H1 (cell line): Measurements from ENCODE around the gene SMIM32. TPM values are rescaled to one million over a fixed set of nuclear protein-coding genes. Genes with fewer than 3 reads are reported as not detected.

Experiments
- CTCF ChIA-PET: fragments of 300-600 bp; sonication (Branson Sonifier 250); formaldehyde crosslinking; loops from one replicate; lab custom pipeline; 2021; ENCODE audit not compliant: partially characterized antibody; lab: Charles Lee
- POLR2A ChIA-PET: fragments of 300-600 bp; sonication (Branson Sonifier 250); formaldehyde crosslinking; loops from one replicate; lab custom pipeline; 2021; ENCODE audit warnings: inconsistent platforms; ENCODE audit not compliant: partially characterized antibody; lab: Charles Lee
- DNase-seq, 2 experiments: peaks; one replicate each; pipeline versions ENCODE4 v3.0.0 to v3.0.0-alpha.2; 2010 to 2022; ENCODE audit warnings: low spot score in 2 of 2, low read depth in 1 of 2, mixed read lengths in 1 of 2
- FAIRE-seq: peaks from 2 replicates; lab custom pipeline; 2011; peaks lifted over from hg19 to GRCh38; lab: Jason Lieb, UNC
- H2AFZ ChIP-seq: 2 replicates; pipeline ENCODE4 v1.8.1; 2012; ENCODE audit warnings: low read length, inconsistent platforms
- H2AK5ac ChIP-seq: 2 replicates; pipeline ENCODE4 v1.6.1; 2013; ENCODE audit warnings: low read depth, low read length
- H2BK120ac ChIP-seq: replicated peaks from 2 replicates; pipeline ENCODE3; 2013; ENCODE audit warnings: low read depth, low read length, inconsistent platforms
- H2BK12ac ChIP-seq: 2 replicates; pipeline ENCODE4 v1.6.1; 2013; ENCODE audit warnings: low read depth, low read length
- H2BK15ac ChIP-seq: 2 replicates; pipeline ENCODE4 v1.6.1; 2013; ENCODE audit warnings: low read length
- H2BK20ac ChIP-seq: 2 replicates; pipeline ENCODE4 v1.6.1; 2013; ENCODE audit warnings: low read length
- H2BK5ac ChIP-seq: 2 replicates; pipeline ENCODE4 v1.6.1; 2013; ENCODE audit warnings: low read depth, low read length
- H3K14ac ChIP-seq: 2 replicates; pipeline ENCODE4 v1.6.1; 2013; ENCODE audit warnings: inconsistent platforms; ENCODE audit not compliant: insufficient read length
- H3K18ac ChIP-seq: 2 replicates; pipeline ENCODE4 v1.6.1; 2013; ENCODE audit warnings: low read length; ENCODE audit errors: extremely low read depth
- H3K23ac ChIP-seq: 2 replicates; pipeline ENCODE4 v1.6.1; 2013; ENCODE audit warnings: inconsistent platforms; ENCODE audit not compliant: insufficient read length
- H3K23me2 ChIP-seq: 2 replicates; pipeline ENCODE4 v1.6.1; 2013; ENCODE audit warnings: low read depth, low read length
- H3K27ac ChIP-seq: 2 replicates; pipeline ENCODE4 v1.6.1; 2011; ENCODE audit warnings: low read depth, low read length, inconsistent platforms
- H3K27me3 ChIP-seq, 4 experiments: replicated peaks in 1 of 4; 1 replicate in 1 of 4; 2 replicates in 3 of 4; pipeline versions ENCODE4 v1.6.1 to v1.8.1; 2011 to 2013; ENCODE audit warnings: low read length in 3 of 4, mild to moderate bottlenecking in 3 of 4, inconsistent platforms in 2 of 4, mixed read lengths in 2 of 4, moderate library complexity in 1 of 4; ENCODE audit not compliant: control insufficient read depth in 3 of 4, insufficient read depth in 3 of 4; ENCODE audit errors: extremely low read depth in 1 of 4
- H3K36me3 ChIP-seq, 4 experiments: 2 replicates each; pipeline versions ENCODE4 v1.6.1 to v1.8.1; 2011 to 2013; ENCODE audit warnings: mild to moderate bottlenecking in 4 of 4, low read length in 3 of 4, moderate library complexity in 2 of 4, control low read depth in 1 of 4, inconsistent platforms in 1 of 4; ENCODE audit not compliant: insufficient read depth in 4 of 4, control insufficient read depth in 2 of 4
- H3K4ac ChIP-seq: replicated peaks from 2 replicates; pipeline ENCODE3; 2013; ENCODE audit warnings: low read length, low read depth, mixed read lengths, inconsistent platforms; ENCODE audit not compliant: insufficient read length
- H3K4me1 ChIP-seq, 4 experiments: replicated peaks in 1 of 4; 1 replicate in 1 of 4; 2 replicates in 3 of 4; pipeline versions ENCODE4 v1.6.1 to v1.8.1; 2011 to 2013; ENCODE audit warnings: low read length in 3 of 4, inconsistent platforms in 2 of 4, mixed read lengths in 1 of 4; ENCODE audit not compliant: insufficient read depth in 4 of 4, control insufficient read depth in 3 of 4
- H3K4me2 ChIP-seq, 2 experiments: 2 replicates each; pipeline versions ENCODE4 v1.6.1 to v1.8.1; 2011 to 2013; ENCODE audit warnings: low read depth in 2 of 2, low read length in 2 of 2, control low read depth in 1 of 2, inconsistent platforms in 1 of 2, mild to moderate bottlenecking in 1 of 2; ENCODE audit not compliant: insufficient read depth in 1 of 2
- H3K4me3 ChIP-seq, 4 experiments: fragments of 200-600, 300-600 bp in 1 of 4; sonication (generic), shearing (Covaris generic), sonication (Bioruptor Twin) in 1 of 4; 2 replicates each; pipeline versions ENCODE4 v1.5.1 to v1.8.1; 2011 to 2016; ENCODE audit warnings: low read length in 4 of 4, low read depth in 3 of 4, control low read depth in 2 of 4, inconsistent platforms in 2 of 4, mild to moderate bottlenecking in 2 of 4, mixed read lengths in 1 of 4, moderate library complexity in 1 of 4; ENCODE audit not compliant: insufficient read depth in 2 of 4; ENCODE audit errors: extremely low read depth in 1 of 4
- H3K56ac ChIP-seq: replicated peaks from 2 replicates; pipeline ENCODE3; 2013; ENCODE audit warnings: low read depth, mild to moderate bottlenecking, mixed read lengths, low read length, inconsistent platforms; ENCODE audit not compliant: insufficient read length
- H3K79me1 ChIP-seq: 2 replicates; pipeline ENCODE4 v1.6.1; 2013; ENCODE audit warnings: low read depth, low read length, control low read depth
- H3K79me2 ChIP-seq, 2 experiments: 2 replicates each; pipeline versions ENCODE4 v1.6.1 to v1.8.1; 2012 to 2013; ENCODE audit warnings: low read length in 2 of 2, mild to moderate bottlenecking in 2 of 2, inconsistent platforms in 1 of 2; ENCODE audit not compliant: insufficient read depth in 2 of 2, control insufficient read depth in 1 of 2
- H3K9ac ChIP-seq, 4 experiments: replicated peaks in 1 of 4; 1 replicate in 1 of 4; 2 replicates in 3 of 4; pipeline versions ENCODE4 v1.6.1 to v1.8.1; 2011 to 2013; ENCODE audit warnings: low read depth in 3 of 4, low read length in 3 of 4, control low read depth in 2 of 4, mild to moderate bottlenecking in 2 of 4, moderate library complexity in 2 of 4, inconsistent platforms in 1 of 4; ENCODE audit errors: extremely low read depth in 1 of 4
- H3K9me3 ChIP-seq, 2 experiments: 2 replicates each; pipeline versions ENCODE4 v1.6.1 to v1.8.1; 2012 to 2013; ENCODE audit warnings: mild to moderate bottlenecking in 2 of 2, moderate library complexity in 2 of 2, control low read depth in 1 of 2, inconsistent platforms in 1 of 2, low read depth in 1 of 2, low read length in 1 of 2, mixed read lengths in 1 of 2; ENCODE audit not compliant: insufficient read depth in 2 of 2
- H4K20me1 ChIP-seq, 2 experiments: replicated peaks in 1 of 2; 2 replicates each; pipeline versions ENCODE3 to v1.8.1; 2011 to 2013; ENCODE audit warnings: inconsistent platforms in 2 of 2, low read length in 2 of 2, mild to moderate bottlenecking in 1 of 2; ENCODE audit not compliant: insufficient read depth in 2 of 2, control insufficient read depth in 1 of 2
- H4K5ac ChIP-seq: 2 replicates; pipeline ENCODE4 v1.6.1; 2013; ENCODE audit warnings: low read length, low read depth, mixed read lengths, inconsistent platforms; ENCODE audit not compliant: insufficient read length
- H4K8ac ChIP-seq: 2 replicates; pipeline ENCODE4 v1.8.0; 2013; ENCODE audit warnings: mild to moderate bottlenecking, moderate library complexity, low read length, inconsistent platforms; ENCODE audit not compliant: insufficient read depth; ENCODE audit errors: extremely low read depth
- H4K91ac ChIP-seq: replicated peaks from 2 replicates; pipeline ENCODE3; 2013; ENCODE audit warnings: low read length, mixed read lengths, inconsistent platforms; ENCODE audit not compliant: insufficient read length
- BACH1 ChIP-seq: IDR thresholded peaks from 2 replicates; pipeline ENCODE4 v1.6.1; 2012; ENCODE audit warnings: low read length, improper control_type of control experiment
- CEBPB ChIP-seq: IDR thresholded peaks from 2 replicates; pipeline ENCODE4 v1.6.1; 2012; ENCODE audit warnings: low read depth, low read length
- CHD1 ChIP-seq: IDR thresholded peaks from 2 replicates; pipeline ENCODE4 v1.6.1; 2012; ENCODE audit warnings: low read depth, low read length, improper control_type of control experiment
- CHD2 ChIP-seq: IDR thresholded peaks from 2 replicates; pipeline ENCODE4 v1.6.1; 2012; ENCODE audit warnings: low read length, improper control_type of control experiment
- EGR1 ChIP-seq: IDR thresholded peaks from 2 replicates; pipeline ENCODE4 v1.6.1; 2011; ENCODE audit warnings: low read depth, low read length, borderline replicate concordance
- EP300 ChIP-seq, 2 experiments: IDR thresholded peaks; 1 replicate in 1 of 2; 2 replicates in 1 of 2; pipeline ENCODE4 v1.6.1; 2011 to 2012; ENCODE audit warnings: low read depth in 2 of 2, low read length in 2 of 2, mild to moderate bottlenecking in 2 of 2, borderline replicate concordance in 1 of 2, inconsistent platforms in 1 of 2, moderate library complexity in 1 of 2
- GABPA ChIP-seq: IDR thresholded peaks from 2 replicates; pipeline ENCODE4 v1.6.1; 2011; ENCODE audit warnings: mild to moderate bottlenecking, low read length, moderate library complexity, borderline replicate concordance; ENCODE audit not compliant: insufficient read depth
- JUN ChIP-seq: IDR thresholded peaks from 2 replicates; pipeline ENCODE4 v1.6.1; 2011; ENCODE audit warnings: low read depth, mild to moderate bottlenecking, improper control_type of control experiment, low read length
- JUND ChIP-seq: IDR thresholded peaks from 2 replicates; pipeline ENCODE4 v1.6.1; 2011; ENCODE audit warnings: mild to moderate bottlenecking, improper control_type of control experiment, low read length
- KDM4A ChIP-seq: IDR thresholded peaks from one replicate; pipeline ENCODE4 v1.7.1; 2012; ENCODE audit warnings: low read depth, mild to moderate bottlenecking, moderate library complexity, low read length, inconsistent platforms; ENCODE audit not compliant: severe bottlenecking
- POU5F1 ChIP-seq: IDR thresholded peaks from 2 replicates; pipeline ENCODE4 v1.6.1; 2011; ENCODE audit warnings: low read depth, mild to moderate bottlenecking, low read length, moderate library complexity
- SP1 ChIP-seq: IDR thresholded peaks from 2 replicates; pipeline ENCODE4 v1.6.1; 2011; ENCODE audit warnings: low read depth, low read length
- TAF1 ChIP-seq: IDR thresholded peaks from 2 replicates; pipeline ENCODE4 v1.6.1; 2011; ENCODE audit warnings: mild to moderate bottlenecking, low read depth, low read length
- ZNF274 ChIP-seq: IDR thresholded peaks from 2 replicates; pipeline ENCODE4 v1.7.0; 2012; ENCODE audit warnings: low read length, borderline replicate concordance; ENCODE audit errors: extremely low read depth
- WGBS, 2 experiments: shearing (Covaris generic) in 1 of 2; methylation state at CpG; one replicate each; pipeline versions ENCODE4 v1.1.6 to v1.1.7; 2013 to 2015; ENCODE audit warnings: low lambda C conversion rate in 2 of 2, mixed read lengths in 2 of 2, inconsistent platforms in 1 of 2, low coverage in 1 of 2, missing lambda C conversion rate in 1 of 2; ENCODE audit not compliant: insufficient replicate concordance in 2 of 2, insufficient coverage in 1 of 2, insufficient read length in 1 of 2; ENCODE audit errors: extremely low coverage in 1 of 2, missing lambda C conversion rate in 1 of 2; 5-methylcytosine and 5-hydroxymethylcytosine counted together
- polyA plus RNA-seq, 7 experiments: library from polyadenylated mRNA; depleted of rRNA in 3 of 7; stranded (reverse) in 5 of 7; unstranded in 2 of 7; fragments of >200 nt in 5 of 7; fragments of 200-250 nt in 2 of 7; gene quantifications; 1 replicate in 5 of 7; 2 replicates in 1 of 7; 4 replicates in 1 of 7; pipeline versions ENCODE4 v1.2.1 to v1.2.3, GENCODE V29; 2011 to 2013; ENCODE audit warnings: missing spikeins in 2 of 7, mixed read lengths in 2 of 7
- total RNA-seq: library from RNA; stranded (reverse); fragmentation: NEBNext Ultra II Directional; extraction: Animal tissue kit (Norgen Biotek cat#: 25700); gene quantifications from 2 replicates; pipeline ENCODE4 v1.2.1, GENCODE V29; 2021
- TF ChIP-seq, protein P1 (sequence below): IDR thresholded peaks from 2 replicates; pipeline ENCODE4 v1.6.1; 2012; ENCODE audit warnings: inconsistent platforms

SMIM32 gene
- total and polyA plus RNA-seq, 2 of the 8 experiments (the other 6 are each of a cell fraction or from before 2014, with no cell fraction given): 0.09 to 0.22 TPM

DNA sequence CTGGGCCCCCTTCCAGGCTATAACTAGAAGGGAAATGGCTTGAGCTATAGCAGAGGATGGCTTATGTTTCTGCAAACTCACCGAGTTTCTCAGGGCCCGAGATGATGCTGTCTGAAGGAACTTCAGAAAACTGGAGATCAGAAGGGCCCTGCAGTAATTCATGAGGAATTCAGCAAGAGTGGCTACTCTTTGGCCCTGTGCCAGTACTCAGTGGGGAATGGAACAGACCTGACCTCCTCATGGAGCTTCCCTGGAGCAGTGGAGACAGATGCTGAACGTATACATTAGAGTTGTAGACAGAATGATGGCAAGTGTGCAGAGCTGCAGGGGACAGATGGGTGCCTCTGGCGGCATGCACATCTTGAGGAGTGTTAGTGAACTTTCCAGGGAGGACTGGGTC, 17.3 kb upstream of the SMIM32 start:
- Histone ChIP-seq H3K4me1 (peaks cover 2 to 4% (median 3%) of the 10 kb centered on the region in 4 experiments; a peak in 4 of 7 replicates), H3K9me3 (peaks cover 0 to 5% of the 10 kb centered on the region in 2 experiments; a peak in 2 of 4 replicates), H2BK15ac (no peak overlapping the region), H4K20me1 (peaks cover 1 to 3% of the 10 kb centered on the region in 2 experiments), H3K36me3 (no peaks in the 10 kb centered on the region), H3K56ac (no peak overlapping the region), H3K23me2 (no peaks in the 10 kb centered on the region), H2AFZ (no peak overlapping the region), H3K18ac (no peak overlapping the region), H3K79me1 (no peaks in the 10 kb centered on the region), H2BK20ac (no peak overlapping the region), H4K91ac (no peak overlapping the region), H3K4ac (no peak overlapping the region), H3K79me2 (no peaks in the 10 kb centered on the region), H3K27ac (no peak overlapping the region), H2BK120ac (no peak overlapping the region), H2BK5ac (no peak overlapping the region), H2AK5ac (no peak overlapping the region), H3K14ac (no peak overlapping the region), H3K4me3 (no peak overlapping the region), H3K23ac (no peak overlapping the region), H4K8ac (no peak overlapping the region), H2BK12ac (no peak overlapping the region), H3K4me2 (no peak overlapping the region), H4K5ac (no peak overlapping the region), H3K9ac (no peak overlapping the region), H3K27me3 (peaks cover 0 to 29% (median 28%) of the 10 kb centered on the region in 4 experiments; a peak in 4 of 7 replicates)
- FAIRE-seq (no peak), DNase-seq (no peak)
- WGBS, 2 experiments: 93% methylated on average over 4 of the region's 4 CpGs; no CpG with 5 or more reads in 1 of the 2 experiments
- POLR2A ChIA-PET: no interaction called here
- TF ChIP-seq TAF1 (no peak), CHD2 (no peak), JUN (no peak), ZNF274 (no peak), EGR1 (no peak), CHD1 (no peak), CEBPB (no peak), SP1 (no peak), POU5F1 (no peak), JUND (no peak), BACH1 (no peak), EP300 (IDR thresholded peaks at IDR 0.05; ENCODE audit: borderline replicate concordance in 1 of 2, low read depth in 2 of 2, low read length in 2 of 2) (no peak), KDM4A (no peak), GABPA (no peak)
- TF ChIP-seq, protein P1, sequence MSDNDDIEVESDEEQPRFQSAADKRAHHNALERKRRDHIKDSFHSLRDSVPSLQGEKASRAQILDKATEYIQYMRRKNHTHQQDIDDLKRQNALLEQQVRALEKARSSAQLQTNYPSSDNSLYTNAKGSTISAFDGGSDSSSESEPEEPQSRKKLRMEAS: no peak
- CTCF ChIA-PET: interaction anchor here (0.9 to 5.4 kb wide), 8 partner anchors 10 to 233 kb away, joined by 3 to 66 read pairs (median 7); partner anchors contain the start of gene SMIM32
